Left lobe of liver (tissue), 2 donors: ENCODE measurements around the gene PARVB. TPM values are rescaled to one million over a fixed set of nuclear protein-coding genes. Genes with fewer than 3 reads are reported as not detected.

ENCODE experiments used
- ATAC-seq: fragments of 200-7000 bp; cut with Tn5 transposase; one replicate; pipeline ENCODE4 v1.9.1; 2020; ENCODE audit warnings: mild to moderate bottlenecking, moderate library complexity
- DNase-seq: peaks from one replicate; pipeline ENCODE4 v3.0.0-alpha.2; 2020; ENCODE audit warnings: low spot score
- total RNA-seq: library from RNA; stranded (reverse); gene quantifications from one replicate; pipeline ENCODE4 v1.2.1, GENCODE V29; 2021
- donor health status: DM: no; HTN: no; CAD: no; lungs with moderate emphysema.
- donor health status: DM: no; HTN: yes; CAD: no.

Gene PARVB
- total RNA-seq, 1 donor from 2014 or later, result 14.3 TPM

DNA sequence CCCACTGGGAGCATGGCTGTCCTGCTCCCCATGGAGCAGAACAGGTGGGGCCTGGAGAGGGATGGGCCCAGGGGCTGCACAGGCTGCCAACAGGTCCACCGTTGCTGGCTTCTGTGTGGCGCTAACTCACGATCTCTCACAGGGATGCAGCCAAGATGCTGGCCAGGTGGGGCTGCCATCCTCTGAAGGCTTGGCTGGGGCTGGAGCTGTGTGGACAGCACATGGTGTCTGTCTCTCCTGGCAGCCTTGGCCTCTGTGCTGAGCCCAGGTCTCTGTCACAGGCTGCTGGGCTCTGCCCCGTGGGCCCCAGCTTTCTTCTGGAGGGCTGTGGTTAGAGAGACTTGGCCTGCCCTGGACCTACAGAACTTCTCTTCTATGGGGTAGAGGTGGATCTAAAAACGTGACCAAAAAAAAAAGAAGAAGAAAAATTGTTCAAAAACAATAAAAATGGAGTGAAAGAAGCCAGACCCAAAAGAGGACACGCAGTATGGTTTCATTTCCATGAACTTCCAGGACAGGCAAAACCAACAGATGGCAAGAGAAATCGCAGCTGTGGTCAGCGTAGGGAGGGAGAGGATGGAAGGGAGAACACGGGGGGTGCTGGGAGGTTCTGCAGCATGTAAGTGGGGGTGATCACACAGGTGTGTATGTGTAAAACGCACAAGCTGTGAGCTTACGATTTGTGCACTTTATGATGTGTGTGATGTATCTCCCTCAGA is 168.9 kb downstream of the PARVB start:
- DNase-seq, result no peak
- no peak for ATAC-seq

DNA sequence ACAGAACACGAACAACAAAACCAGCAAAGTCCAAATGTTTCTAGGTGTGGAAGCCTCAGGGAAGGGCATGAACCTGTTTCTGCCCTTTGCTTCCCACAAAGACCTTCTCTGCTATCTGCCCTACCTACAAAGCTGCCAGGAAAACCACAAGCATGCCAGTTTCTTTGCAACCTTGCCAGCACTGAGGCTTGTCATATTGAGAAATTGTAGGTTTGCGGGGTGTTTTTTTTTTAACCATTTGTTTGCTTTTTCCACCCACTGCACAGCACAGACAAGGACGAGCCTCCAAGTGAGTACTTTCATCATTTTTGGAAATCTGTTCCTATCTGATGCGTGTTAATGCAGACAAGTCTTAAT is 169.4 kb downstream of the PARVB start:
- ATAC-seq, result no peak
- no peak for DNase-seq

DNA sequence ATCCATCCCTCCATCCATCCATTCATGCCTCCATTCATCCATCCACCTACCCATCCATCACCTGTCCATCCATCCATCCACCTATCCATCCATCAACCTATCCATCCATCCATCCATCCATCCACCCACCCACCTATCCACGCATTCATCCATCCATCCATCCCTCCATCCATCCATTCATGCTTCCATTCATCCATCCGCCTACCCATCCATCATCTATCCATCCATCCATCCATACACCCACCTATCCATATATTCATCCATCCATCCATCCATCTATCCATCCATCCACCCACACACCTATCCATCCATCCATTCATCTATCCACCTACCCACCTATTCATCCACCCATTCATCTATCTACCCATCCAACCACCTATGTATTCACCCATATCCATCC is 170.5 kb downstream of the PARVB start:
- no peak for ATAC-seq
- no peak for DNase-seq

- no peak for DNase-seq
- no peak for ATAC-seq
Observed at GRCh38 chr22:44195189-44195871, 171.2 kb downstream of the PARVB start.

GRCh38 chr22:44196241-44196640 is 172.1 kb downstream of the PARVB start:
- DNase-seq (no peak), ATAC-seq (no peak)

GRCh38 chr22:44196731-44197131 is 172.6 kb downstream of the PARVB start:
- no peak for ATAC-seq
- DNase-seq, result no peak

GRCh38 chr22:44197271-44197670 is 173.2 kb downstream of the PARVB start:
- DNase-seq (no peak), ATAC-seq (no peak)

GRCh38 chr22:44199164-44199563 is 175.1 kb downstream of the PARVB start:
- no peak for ATAC-seq

GRCh38 chr22:44199866-44200265 is 175.8 kb downstream of the PARVB start:
- ATAC-seq (no peak), DNase-seq (no peak)

More at GRCh38 chr22:44199164-44199563, 175.1 kb downstream of the PARVB start:
- no peak for DNase-seq

- DNase-seq (no peak), ATAC-seq (no peak)
Observed at GRCh38 chr22:44200451-44200850, 176.3 kb downstream of the PARVB start.

DNA sequence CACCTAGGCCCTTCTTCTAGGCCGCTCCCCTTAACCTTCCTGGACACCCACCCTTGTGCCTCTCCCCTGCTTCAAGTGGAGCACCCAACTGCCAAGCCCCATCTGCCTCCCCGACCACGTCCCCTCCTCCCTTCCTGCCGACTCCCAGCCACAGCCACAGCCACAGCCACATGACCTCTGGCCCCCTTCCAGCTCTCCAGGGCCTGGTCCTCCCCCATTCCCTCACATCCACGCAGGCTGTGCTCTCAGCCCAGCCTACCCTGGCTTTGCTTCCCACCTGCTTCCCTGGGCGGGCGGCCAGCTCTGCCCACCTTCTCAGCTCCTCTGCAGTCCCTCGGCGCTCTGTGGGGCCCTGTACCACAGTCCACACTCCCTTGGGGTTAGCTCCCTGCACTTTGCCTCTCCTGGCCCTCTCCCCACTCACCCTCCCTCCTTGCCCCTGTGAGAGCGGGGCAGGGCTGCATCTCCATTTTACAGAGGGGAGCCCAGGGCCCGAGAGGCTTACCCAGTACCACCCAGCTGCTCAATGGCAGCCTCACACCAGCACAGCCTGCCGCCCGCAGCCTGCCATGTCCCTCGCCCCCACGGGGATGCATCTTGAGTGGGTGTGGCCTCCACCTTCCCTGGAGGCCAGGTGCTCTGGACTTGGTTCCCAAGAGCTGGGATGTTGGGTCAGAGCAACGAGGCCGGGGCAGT is 176.9 kb downstream of the PARVB start:
- ATAC-seq (no peak), DNase-seq (no peak)

DNA sequence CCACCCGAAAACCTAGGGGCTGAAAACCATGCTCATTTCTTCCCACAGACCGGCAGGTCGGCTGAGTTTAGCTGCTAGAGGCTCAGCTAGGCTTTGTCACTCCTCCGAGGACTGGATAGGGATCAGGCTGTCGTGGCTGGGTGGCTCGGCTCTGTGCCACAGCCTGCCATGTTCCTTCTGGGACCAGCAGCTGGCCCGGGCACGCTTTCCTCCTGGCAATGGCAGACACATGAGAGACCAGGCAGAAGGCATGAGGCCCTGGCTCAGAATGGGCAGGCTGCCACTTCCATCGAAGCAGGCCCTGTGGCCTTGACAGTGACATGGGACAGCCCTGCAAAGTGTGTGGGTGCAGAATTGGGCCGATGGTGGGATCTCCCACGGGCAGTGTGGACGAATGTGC is 177.6 kb downstream of the PARVB start:
- DNase-seq (no peak), ATAC-seq (no peak)

GRCh38 chr22:44202261-44202789 is 178.2 kb downstream of the PARVB start:
- no peak for ATAC-seq

DNA sequence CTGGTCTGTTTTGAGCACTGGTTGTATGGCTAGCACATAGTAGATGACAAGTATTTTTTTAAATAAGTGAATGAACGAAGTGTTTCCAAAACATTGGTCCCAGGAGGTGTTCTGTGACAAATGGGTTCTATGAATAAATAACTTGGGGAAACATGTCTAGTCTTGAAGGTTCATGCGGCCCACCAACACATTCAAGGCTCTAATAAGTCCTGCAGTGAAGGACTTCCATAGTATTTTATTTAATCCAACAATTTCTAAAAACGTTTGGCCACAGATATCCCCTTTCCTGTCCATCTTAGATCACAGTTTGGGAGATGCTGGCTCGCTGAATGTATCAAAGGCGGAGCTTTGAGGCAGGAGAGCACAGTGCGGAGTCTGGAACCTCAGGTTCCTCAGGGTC is 179.1 kb downstream of the PARVB start:
- DNase-seq (no peak), ATAC-seq (no peak)

More at GRCh38 chr22:44202261-44202789, 178.2 kb downstream of the PARVB start:
- DNase-seq, result no peak

DNA sequence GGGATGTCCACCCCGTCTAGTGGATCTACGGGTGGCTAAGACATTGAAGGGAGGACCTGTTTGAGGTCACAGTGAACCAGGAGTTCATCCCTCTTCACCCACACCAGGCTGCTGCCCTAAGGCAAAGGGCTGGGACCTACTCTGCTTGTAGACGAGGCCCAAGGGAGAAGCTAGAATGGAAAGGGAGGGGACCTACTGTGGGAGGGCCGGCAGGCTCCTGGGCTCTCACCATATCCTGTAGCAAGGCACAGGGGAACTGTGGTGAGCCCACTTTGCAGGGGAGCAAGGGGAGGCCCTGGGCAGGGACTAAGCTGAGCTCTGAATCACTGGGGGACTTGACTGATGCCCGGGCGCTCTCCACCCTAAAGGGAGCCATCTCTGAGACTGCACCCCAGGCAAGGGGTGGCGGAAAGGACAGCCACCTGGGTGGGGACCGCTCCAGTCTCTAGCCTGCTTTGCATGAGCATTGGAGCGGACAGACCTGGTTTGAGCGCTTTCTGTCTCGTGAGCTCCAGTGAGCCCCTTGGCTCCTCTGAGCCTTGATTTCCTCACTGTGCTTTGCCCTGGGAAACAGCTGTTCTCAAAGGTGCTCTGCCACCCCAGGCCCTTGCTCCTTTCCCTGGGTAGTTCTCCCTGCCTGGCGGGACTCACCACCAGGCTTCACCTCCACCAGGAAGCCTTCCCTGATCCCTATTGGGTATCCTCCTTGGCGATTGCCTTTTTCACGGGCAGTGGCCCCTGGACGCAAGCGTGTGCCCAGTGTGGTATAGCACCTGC is 180.8 kb downstream of the PARVB start:
- ATAC-seq (no peak), DNase-seq (no peak)

DNA sequence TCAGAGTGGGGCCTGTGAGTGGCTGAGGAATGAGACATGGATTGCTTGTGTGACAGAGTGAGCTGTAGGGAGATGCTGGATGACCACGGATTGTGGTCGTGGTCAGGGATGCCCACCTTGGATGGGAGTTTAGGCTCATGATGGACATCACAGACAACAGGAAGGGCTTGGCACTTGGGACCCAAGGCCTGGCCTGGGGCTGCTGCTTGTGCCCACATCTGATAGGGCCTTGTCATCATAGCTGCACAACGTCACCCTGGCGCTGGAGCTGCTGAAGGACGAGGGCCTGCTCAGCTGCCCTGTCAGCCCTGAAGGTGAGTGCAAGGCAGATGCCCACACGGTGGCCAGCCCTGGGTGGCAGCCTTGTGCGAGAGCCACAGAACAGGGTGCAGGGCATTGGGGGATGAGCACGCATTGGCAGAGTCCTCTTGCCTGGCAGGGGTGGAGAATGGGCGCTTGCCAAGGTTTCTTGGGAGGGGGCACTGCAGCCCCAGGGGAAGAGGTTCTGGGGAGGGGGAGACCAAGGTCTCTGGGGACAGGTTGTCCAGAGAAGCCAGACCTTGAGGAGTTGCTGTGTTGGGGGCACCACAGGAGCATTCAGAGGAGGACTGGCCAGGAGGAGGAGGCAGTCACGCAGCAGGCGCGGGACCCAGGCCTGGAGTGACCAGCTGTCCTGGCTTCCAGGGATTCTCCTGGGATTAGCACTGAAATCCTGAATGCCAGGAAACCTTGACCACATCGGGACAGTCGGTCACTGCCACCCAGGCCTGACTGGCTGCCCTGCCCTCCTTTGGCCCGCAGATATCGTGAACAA is 181.6 kb downstream of the PARVB start:
- no peak for DNase-seq

GRCh38 chr22:44206330-44206645 is 182.2 kb downstream of the PARVB start:
- ATAC-seq, result no peak
- no peak for DNase-seq

More for the DNA sequence above, 181.6 kb downstream of the PARVB start:
- no peak for ATAC-seq

DNA sequence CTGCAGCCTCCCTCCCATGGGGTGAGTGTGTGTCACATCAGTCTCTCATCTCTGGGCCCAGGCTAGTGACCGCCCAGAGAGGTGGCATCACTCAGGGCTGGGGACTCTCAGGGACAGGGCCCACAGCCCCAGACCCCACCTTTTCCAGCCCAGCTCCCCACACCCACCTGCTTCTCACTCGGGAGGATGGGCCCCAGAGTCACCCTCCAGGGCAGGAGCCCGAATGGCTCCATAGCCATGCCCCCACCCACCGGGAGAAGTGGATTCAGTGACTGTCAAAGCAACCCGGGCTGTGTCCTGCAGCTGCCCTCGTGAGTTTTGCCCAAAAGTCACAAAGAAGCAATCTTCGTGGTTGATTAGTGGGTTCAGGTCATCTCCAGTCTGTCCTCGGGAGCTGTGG is 182.6 kb downstream of the PARVB start:
- DNase-seq, result no peak
- ATAC-seq, result no peak

GRCh38 chr22:44207173-44207980 is 183.3 kb downstream of the PARVB start:
- no peak for DNase-seq
- ATAC-seq, result no peak

- no peak for DNase-seq
- ATAC-seq, result no peak
Observed at GRCh38 chr22:44207981-44208317, 183.8 kb downstream of the PARVB start.
